Left hindlimb (tissue), 1 donor: ENCODE data around the gene CACNA1B.
"Not testable (repeated sequence)": the region's sequence is repeated elsewhere in the genome, so short reads cannot be mapped to it uniquely, and the experiment has no call there.

Experiments
- DNase-seq: peaks from one replicate; pipeline ENCODE4 v3.0.0-alpha.2; 2018

CACNA1B gene

DNA sequence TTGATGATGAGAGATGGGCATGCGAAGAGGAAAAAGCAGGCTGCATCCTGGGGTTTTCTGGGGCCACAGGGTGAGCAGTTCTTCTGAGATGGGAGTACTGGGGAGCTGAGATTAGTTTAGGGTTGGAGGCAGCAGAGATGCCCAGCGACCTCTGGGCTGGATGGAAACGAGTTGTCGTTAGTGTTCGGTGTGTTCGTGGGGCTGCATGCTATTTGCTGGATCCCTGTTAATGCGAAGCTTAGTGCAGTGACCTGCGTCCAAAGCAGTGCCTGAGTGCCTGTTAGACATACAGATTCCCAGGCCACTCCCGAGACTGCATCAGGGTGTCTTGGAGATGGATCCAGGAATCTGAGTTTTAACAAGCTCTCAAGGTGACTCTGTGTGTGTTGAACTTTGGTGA lies 201.3 kb downstream of the CACNA1B start:
- DNase-seq = no peak

DNA sequence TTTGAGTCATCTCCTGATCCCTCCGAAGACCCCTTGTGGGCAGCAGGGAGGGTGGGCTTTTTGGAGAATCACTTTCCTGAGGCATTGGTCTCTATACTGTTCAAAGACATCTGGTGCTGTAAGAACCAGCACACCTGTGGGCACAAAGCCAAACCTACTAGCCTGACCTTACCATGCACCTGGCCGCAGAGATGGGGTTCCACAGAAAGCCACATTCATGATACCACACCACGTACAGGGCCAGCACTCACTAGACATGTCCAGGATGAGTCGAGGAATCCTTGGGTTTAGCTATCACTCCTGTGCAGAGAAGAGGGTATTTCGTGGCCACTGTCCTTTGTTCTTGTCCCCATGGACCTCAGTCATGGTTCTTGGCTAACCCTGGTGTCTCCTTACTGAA lies 203.4 kb downstream of the CACNA1B start:
- no peak for DNase-seq

DNA sequence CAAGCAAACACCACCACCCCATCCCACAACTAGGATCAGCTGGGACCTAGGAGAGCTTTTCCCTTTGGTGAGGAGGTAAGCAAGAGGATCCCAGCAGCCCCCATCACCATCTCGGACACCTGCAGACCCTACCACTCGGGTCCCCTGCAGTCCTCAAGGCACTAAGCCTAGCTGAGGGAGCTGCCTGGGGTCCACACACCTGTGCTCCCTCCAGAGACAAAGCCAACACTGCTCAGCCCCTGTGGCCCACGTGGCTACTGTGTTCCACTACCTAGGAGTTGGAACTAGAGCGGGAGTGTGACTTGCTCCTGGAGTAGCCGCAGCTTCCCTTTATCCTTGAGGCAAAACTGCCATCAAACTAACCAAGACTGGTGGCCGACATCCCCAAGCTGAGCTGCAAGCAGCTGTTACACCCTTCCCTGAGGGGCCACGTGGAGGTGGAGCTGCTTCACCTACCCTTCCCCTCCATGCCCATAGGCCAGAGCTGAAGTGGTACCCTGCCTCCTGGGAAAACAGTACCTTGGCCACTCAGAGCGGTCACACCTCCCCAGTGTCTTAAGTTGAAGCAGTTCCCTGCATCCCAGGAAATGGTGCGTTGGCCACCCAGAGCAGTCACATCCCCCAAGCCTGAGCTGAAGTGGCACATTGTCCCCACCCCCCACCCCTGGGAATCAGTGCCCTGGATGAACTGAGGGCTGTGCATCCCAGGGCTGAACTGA lies 205.5 kb downstream of the CACNA1B start:
- DNase-seq = no peak

DNA sequence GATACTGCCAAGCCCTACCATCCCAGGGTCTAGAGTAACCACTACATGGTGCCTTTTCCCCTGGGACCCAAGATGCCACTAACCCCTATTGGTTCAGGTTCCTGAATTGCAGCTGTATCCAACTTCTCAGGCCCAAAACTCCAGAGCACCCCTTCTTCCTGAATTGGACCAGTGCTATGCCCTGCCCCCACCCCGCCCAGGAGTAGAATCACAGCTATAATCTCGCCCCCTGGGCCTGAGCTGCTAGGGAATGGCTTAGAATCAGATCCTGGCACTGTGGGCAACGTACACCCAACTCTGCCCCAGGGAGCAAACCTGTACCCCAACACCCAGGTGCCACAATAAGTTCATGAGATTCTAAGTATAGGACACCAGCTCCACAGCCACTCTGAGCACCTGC lies 206.3 kb downstream of the CACNA1B start:
- no peak for DNase-seq

DNA sequence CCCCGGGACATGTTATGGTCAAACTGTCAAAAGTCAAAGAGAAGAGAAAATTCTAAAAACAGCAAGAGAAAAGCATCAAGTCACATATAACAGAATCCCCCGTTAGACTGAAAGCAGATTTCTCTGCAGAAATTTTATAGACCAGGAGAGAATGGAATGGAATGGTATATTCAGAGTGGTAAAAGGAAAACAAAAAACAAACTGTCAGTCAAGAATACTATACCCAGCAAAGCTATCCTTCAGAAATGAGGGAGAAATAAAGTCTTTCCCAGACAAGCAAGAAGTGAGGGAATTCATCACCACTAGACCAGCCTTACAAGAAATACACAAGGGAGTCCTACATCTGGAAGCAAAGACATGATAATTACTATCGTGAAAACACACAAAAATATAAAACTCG lies 208.0 kb downstream of the CACNA1B start:
- no peak for DNase-seq

DNA sequence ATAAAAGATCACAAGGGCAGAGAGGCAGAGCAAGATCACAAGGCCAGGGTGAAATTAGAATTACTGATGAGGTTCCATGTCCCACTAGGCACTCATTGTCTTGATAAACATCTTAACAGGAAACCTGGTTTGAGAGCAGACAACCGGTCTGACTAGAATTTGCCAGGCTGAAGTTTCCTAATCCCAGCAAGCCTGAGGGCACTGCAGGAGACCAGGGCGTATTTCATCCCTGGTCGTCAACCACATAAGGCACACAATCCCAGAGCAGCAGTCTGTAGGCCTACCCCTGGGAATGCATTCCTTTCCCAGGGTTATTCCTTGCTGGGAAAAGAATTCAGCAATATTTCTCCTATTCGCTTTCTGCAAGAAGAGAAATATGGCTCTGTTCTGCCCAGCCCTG lies 214.5 kb downstream of the CACNA1B start:
- DNase-seq = not testable (repeated sequence)

DNA sequence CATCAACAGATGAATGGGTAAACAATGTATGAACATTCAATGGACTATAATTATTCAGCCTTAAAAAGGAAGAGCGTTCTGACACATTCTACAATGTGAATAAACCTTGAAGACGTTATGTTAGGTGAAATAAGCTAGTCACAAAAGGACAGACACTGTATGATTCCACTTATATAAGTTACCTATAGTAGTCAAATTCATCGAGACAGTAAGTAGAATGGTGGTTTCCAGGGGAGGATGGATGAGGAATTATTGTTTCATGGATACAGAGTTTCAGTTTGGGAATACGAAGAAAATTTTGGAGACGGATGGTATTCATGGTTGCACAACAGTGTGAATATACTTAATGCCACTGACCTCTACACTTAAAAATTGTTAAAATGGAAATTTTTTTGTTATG lies 216.4 kb downstream of the CACNA1B start:
- no peak for DNase-seq

DNA sequence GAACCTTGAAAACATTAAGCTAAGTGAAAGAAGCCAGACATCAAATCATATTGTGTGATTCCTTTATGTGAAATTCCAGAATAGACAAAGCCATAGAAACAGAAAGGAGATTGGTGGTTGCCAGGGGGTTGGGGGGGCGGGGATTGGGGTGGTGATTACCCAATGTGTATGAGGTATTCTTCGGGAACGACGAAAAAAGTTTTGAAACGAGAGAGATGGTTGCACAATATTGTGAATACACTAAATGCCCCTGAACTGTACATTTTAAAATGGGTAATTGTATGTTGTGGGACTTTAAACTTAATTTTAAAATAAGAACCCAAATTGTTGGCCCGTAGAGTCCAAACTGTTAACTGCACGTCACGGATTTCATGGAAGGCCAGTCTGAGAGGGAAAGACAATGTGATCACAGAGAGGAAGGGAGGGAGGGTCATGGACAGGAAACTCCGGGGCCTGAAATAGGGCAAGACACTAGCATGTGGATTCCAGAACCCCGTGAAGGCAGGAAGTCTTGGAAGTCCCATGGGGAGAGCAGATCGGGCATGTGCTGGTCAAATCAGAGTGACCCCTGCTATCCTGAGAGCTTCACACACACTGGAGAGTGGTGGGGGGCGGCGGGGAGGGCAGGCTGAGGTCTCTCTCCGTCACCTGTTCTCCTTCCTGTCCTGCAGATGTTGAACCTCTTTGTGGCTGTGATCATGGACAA lies 218.4 kb downstream of the CACNA1B start:
- no peak for DNase-seq

DNA sequence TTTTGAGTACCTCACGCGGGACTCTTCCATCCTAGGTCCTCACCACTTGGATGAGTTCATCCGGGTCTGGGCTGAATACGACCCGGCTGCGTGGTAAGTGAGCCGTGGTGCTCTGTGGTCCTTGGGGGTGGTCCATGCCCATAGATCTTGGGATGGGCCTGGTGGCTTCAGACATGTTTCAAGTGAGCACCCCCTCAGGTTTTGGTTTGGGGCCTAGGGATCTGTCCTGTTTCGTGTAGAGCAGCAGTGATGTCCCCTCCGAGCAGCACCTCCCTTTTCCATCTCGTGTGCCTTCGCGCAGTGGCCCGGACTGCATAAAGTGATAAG lies 218.9 kb downstream of the CACNA1B start:
- no peak for DNase-seq

DNA sequence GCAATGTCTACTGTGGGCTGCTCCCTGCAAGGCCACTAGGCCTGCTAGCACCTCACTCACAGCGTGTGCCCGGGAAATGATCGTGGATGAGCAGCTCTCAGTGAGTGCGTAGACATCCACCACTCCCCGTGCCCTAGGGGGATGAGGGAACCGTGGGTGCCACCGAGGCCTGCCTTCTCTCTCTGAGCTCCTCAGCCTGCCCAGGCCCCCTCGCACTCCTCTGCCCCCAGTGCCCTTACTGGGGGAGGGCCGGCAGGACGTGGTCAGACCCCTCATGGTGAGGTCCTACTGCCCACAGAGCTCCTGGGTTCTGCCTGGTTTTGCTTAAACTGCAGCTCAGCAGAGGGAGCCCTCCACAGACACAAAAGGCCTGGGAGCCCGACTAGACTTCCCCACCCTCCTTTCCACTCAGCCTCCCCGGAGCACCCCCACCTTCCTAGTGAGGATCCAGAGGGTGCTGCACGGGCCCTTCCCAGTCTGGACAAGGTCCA lies 220.0 kb downstream of the CACNA1B start:
- DNase-seq = no peak

DNA sequence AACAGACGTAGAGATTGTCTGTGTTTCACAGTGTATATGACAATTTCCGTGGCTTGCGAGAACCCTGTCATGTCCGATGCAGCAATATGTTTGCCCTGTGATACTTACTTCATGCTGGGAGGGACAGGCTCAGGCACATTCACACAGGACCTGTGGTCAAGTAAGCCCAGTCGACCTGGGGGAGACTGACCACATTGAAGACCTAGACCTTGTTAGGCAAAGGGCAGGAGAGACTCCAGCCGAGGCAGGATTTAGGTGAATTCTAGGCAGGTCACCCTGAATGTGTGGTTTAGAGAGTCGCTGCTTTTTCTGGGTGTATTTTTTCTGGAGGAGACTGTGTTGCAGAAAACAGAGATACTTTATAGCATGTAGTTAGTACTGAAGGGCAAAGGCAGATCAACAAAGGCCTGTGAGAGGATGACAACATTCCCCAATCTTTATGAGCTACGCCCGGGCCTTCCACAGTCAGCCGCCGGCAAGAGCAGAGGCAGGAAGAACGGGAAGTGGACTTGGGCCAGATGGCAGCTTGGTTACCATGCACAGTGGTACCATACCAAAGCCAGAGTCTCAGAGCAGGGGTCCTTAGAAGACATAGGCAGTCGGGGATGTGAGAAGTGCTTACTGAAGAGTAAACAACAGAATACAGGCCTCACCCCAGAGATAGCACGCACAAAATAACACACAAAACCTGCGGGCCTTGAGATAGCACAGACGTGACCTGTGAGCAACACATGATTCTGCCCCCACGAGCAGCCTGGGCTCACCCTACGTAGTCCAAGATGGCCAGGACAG lies 220.7 kb downstream of the CACNA1B start:
- no peak for DNase-seq

DNA sequence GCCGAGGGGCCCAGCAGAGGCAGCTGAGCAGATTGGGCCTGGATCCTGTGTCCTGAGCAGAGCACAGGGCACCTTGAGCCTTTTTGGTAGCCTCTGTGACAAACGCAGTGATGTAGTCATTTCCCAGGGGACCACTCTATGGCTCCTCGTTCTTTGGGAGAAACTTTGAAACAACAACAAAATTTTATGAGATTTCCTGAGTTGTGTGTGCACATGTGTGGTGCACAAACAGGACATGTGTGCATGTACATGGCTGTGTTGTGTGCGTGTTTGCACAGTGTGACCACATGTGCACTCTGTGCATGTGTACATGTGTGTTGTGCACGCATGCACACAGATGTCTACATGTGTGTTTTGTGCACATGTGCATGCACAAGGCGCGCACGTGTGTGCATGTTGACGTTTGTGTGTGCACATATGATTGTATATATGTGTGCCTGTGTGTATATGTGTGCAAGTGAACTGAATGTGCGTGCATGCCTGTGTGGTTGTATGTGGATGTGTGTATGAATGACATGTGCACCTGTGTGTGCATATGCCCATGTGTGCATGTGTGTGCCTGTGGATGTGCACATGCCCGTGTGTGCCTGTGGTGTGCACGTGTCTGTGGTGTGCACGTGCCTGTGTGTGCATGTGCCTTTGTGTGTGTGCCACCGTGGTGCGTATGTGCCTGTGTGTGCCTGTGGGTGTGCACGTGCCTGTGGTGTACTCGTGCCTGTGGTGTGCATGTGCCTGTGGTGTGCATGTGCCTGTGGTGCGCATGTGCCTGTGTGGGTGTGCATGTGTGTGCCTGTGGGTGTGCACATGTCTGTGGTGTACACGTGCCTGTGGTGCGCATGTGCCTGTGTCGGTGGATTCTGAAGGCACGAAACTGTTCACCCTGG lies 221.6 kb downstream of the CACNA1B start:
- DNase-seq = no peak

DNA sequence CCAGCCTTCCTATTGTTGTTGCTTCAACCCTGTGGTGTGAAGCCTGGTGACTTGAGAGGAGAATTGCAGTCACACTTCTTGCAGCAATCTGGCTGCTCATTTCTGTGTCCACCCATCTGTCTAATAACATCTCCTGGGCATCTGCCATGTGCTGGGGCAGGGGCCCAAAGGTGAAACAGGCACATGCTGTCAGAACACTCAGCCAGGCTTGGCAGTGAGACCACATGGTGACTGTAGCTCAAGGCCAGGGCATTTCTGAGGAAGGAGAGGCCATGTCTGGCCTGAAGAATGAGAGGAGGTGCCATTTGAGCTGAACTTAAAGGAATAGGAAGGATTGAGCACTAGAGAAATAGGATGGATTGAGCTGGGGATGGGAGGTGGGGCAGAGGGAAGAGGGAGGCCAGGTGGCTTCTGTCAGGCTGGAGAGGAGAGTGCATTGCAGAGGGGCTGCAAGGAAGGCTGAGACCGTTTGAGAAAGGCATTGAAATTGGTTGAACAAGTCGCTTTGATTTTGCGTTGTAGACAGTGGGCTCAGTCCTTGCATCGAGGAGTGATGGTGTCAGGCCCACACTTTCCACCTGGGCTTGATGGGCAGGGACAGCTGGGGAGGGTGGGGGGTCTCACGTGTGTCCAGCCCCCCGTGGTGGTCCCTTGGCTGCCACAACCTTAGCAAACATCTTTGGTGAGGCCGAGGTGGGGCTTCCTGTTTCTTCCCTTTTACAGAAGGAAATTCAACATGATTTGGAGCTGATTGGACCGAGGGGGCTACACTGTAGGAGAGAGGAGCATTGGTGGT lies 222.4 kb downstream of the CACNA1B start:
- DNase-seq = no peak

DNA sequence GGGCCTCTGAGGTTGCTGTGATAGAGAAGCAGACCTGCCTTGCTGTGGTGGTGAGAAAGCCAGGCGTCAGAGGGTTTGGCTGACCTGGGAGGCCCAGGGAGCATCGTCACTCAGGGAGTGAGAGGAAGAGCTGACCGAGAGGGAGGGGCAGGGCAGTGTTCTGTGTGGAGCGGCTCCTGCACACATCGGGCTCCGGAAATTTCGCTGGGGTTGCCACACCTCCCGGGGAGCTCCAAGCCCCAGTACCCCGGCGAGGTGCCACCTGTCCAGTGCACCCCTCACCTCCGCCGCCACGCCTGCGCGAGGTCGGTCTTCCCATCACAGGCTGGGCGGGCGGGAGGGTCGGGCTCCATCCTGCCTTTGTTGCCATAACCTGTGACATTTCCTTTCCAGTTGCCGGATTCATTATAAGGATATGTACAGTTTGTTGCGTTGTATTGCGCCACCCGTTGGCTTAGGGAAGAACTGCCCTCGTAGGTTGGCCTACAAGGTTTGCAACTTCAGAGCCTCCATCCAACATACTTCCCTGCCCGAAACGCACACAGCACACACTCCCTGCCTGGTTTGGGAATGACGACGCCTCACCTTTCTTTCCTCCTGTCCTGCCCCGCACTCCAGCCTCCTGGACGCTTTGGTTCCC lies 223.2 kb downstream of the CACNA1B start:
- DNase-seq = no peak

DNA sequence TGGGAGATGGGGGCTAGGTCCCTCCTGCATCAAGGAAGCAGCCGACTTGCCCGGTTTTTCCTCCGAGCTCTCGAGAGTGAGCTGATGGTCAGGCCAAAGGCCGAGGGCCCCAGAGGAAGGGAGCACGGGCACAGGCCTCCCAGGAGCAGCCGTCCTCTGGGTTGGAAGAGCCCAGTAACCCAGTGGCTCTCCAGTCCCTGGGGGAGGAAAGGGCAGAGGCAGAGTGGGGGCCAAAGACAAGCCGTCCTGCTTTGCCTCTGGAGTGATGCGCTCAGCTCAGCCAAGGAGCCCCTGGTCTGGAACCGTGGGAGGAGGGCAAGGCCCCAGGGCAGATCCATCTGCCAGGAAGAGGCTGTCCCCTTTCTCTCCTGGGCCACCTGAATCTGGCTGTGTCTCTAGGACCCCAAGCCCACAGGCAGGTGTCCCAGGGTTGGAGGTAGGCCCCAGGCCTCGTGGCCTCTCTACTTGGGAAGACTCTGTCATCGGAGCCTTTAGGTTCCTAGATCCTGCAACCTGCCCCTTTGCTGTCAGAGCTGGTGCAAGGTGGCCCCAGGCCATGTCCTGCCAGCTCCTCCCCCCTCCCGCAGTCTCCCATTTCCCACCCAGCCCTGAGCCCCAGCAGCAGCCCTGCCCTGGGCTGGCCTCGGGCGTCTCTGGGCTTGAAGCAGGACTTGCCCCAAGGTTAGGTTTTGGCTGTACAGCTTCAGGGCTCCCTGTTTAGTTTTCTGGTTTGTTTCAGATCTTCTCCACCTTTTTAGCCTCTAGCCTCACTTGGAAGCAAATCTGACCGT lies 224.1 kb downstream of the CACNA1B start:
- no peak for DNase-seq

DNA sequence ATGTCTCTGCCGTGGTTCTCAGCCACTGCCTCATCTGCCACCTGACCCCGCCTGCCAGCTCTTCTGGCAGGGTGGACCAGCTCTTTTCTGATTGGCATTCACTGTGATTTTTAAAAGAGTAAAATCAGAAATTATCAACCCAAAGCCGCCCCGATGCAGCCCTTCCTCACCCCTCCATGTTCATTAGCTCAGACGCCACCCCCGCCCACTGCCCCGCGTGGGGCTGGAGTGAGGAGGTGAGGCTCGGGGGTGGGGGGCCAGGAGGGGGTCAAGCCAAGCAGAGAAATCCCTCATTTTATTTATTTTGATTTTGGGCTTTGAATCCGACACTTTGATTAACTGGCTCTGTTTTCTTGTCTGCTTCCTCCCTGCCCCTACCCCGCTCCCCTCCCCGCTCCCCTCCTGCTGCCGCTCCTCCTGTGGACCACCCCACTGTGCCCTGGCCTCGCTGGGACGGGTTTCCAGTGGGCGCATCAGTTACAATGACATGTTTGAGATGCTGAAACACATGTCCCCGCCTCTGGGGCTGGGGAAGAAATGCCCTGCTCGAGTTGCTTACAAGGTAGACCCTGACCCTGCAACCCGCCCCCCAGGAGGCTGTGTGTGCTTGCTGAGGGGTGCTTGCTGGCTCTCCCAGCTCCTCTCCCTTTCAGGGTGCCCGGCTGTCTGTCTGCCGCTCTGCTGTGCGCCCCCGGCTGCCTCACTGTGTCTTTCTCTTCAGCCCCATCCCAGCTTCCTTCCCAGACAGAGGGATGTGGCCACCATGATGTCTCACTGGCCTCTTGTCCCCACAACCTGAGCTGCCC lies 224.9 kb downstream of the CACNA1B start:
- no peak for DNase-seq

DNA sequence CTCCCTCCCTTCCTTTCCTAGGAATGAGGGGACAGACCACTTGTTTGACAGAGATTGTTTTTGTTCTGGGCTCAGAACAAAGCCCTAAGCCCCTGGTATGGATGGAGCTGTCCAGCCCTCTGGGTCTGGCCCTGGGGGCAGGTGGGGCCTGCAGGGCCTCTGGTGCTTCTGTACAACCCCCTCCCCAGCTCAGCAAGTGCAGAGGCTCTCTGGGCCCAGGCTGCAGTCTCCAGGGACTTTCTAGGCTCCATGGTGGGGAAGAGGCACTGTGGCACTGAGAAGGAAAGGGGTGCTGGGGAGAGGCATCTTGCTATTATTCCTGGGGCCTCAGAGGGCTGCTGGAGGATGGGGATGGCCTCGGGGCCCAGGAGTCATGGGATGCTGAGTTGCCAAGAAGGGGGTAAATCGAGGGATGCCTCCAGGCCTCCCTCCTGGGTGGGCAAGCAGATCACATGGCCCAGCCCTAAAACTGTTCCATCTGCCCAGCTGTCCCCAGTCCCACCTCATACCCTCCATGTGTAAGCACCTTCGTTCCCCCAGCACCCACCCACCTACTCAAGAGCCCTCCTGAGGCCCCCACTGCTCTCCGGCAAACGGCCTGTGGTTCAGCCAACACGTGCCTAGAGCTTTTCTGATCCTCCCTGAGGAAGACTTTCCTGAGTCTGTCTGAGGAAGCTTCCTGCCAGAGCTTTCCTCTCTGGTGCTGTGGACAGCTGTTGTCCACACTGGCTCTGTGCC lies 225.7 kb downstream of the CACNA1B start:
- DNase-seq = no peak

DNA sequence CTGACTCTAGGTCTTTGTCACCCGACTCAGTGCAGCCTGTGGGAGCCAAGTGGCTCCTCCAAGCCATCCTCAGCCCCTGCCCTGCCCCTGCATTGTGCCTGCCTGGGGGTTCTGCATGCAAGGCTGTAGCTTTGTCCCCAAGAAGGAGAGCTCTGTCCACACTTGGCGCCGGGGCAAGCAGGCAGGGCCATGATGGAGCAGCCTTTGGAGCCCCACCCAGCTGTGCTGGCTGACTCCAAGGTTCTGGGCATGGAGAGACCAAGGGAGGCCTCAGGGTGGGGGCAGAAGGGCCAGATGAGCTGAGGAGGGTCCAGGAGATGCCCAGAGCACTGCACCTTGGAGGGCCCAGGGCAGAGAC lies 226.2 kb downstream of the CACNA1B start:
- DNase-seq = no peak
